AML-193 (cell line): Measurements from ENCODE around the gene FYB2.
"Not testable (repeated sequence)": the region's sequence is repeated elsewhere in the genome, so short reads cannot be mapped to it uniquely, and the experiment has no call there.

Experiments used
- DNase-seq, 2 experiments: peaks; one replicate each; lab custom pipeline; 2025; lab: John Stamatoyannopoulos, UW

The FYB2 gene

GRCh38 chr1:56790036-56790435, 29.2 kb downstream of the FYB2 start:
- no peak for DNase-seq

GRCh38 chr1:56788588-56788987, 30.6 kb downstream of the FYB2 start:
- DNase-seq, result no peak

- DNase-seq, result no peak
Observed at GRCh38 chr1:56788102-56788501, 31.1 kb downstream of the FYB2 start.

GRCh38 chr1:56787330-56787729, 31.9 kb downstream of the FYB2 start:
- DNase-seq, result no peak

- no peak for DNase-seq
Observed at GRCh38 chr1:56782773-56783172, 36.4 kb downstream of the FYB2 start.

GRCh38 chr1:56780826-56781225, 38.4 kb downstream of the FYB2 start:
- DNase-seq, result no peak

DNA sequence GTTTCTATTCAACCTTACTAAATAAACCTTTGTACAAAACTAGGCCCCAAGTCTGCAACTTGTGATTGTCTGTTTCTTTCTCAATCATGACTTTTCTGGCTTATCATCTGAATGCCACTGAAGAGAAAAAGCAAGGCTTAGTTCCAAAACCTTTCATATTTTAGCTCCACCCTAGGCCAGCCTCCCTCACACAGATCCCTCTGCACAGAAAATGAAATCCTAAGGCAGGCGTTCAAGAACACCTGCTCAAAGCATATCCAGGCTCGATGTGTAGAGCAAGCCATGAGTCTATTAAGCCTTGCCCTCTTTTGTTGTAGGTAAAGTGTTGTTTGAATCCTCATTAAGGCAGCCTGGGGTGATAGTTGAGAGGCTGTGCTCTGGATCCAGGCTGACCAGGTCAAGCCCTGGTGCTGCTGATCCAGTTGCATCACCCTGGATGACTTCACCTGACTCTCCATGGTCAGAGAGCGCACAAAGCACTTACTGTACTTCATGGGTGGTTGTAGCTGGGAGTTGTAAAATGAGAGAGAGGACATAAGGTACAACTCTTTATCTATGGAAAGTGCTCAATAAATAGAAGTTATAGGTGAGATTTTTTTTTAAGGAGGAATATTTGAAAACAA, 39.0 kb downstream of the FYB2 start:
- DNase-seq, result no peak

- DNase-seq, result no peak
Observed at GRCh38 chr1:56777972-56778371, 41.2 kb downstream of the FYB2 start.

DNA sequence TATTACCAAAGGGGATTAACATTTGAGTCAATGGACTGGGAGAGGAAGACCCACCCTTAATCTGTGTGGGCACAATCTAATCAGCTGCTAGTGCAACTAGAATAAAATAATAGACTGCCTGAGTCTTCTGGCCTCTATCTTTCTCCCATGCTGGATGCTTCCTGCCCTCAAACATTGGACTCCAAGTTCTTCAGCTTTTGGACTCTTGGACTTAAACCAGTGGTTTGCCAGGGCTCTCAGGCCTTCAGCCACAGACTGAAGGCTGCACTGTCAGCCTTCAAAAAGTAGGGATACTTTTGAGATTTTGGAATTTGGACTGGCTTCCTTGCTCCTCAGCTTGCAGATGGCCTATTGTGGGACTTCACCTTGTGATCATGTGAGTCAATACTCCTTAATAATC, 44.5 kb downstream of the FYB2 start:
- not testable (repeated sequence) for DNase-seq

- DNase-seq, result peak in 1 of 2 experiments; percentile 27
Observed at GRCh38 chr1:56774067-56774609, 45.1 kb downstream of the FYB2 start.

DNA sequence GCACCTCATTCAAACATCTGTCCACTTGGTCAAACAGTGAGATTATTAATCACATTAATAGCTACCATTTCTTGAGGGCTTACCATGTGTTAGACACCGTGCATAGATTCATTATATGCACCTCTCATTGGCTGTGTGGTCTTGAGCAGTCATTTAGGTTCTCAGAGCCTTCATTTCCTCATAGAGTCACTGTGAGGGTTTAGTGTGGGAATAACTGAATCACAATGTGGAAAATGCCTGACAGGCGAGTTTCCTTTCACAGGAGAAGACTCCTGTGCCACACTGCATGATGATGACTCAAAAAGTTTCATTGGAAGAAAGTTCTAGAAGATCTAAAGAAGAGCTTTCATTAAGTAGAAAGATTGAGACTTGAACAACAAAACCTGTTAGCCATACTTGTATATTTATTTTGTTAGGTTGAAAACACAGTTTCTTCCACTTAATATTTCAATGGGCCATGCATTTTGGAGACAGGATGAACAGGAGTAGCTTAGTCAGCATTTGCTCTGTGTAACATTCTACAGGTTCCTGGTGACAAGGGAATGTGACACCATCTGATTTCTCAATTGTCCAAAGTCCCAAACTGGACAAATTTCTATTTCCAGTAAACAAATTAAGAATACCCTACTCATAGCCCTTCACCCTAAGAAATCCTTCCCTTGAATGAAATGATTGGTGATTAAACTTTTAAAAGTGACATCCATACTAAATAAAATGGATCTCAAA, 45.7 kb downstream of the FYB2 start:
- no peak for DNase-seq

DNA sequence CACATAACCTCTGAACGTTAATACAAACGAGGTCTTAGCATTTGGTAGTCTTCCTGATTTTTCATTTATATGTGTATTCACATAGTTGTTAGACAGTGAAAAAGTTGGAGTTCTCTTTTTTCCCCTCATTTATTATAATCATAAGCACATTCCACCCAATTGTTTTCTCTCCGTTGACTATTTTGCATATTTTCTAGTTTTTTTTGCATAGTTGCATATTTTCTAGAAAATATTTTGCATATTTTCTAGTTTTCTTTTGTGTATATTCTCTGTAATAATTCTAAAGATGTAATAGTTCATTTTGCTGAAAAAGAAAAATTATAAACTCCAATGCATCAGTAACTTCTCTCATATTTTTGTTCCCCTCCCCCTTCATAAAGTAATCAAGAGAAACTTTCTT, 47.5 kb downstream of the FYB2 start:
- DNase-seq, result no peak

- no peak for DNase-seq
Observed at GRCh38 chr1:56758794-56759193, 60.4 kb downstream of the FYB2 start.

GRCh38 chr1:56758135-56758534, 61.1 kb downstream of the FYB2 start:
- no peak for DNase-seq

- DNase-seq, result no peak
Observed at GRCh38 chr1:56755911-56756310, 63.3 kb downstream of the FYB2 start.

- no peak for DNase-seq
Observed at GRCh38 chr1:56754708-56755479, 64.3 kb downstream of the FYB2 start.

- no peak for DNase-seq
Observed at GRCh38 chr1:56745231-56745630, 74.0 kb downstream of the FYB2 start.

DNA sequence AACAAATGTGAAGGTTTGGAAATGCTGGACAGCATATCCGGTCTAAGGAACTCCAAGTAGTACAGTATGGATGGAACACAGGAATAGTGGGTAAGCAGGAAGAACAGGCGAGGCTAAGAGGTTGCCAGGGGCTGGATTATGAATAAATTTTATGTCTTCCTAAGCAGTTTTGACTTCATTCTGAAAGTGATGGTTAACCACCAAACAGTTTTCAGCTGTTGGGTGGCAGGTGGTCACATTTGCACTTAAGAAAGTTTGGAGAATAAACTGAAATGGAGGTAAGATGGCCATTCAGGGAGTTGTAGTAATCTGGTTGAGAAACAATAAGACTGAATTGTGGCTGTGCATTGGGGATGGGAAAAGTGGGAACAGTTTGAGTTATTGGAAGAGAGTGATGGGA, 90.2 kb downstream of the FYB2 start:
- no peak for DNase-seq

GRCh38 chr1:56726706-56727105, 92.5 kb downstream of the FYB2 start:
- DNase-seq, result no peak

DNA sequence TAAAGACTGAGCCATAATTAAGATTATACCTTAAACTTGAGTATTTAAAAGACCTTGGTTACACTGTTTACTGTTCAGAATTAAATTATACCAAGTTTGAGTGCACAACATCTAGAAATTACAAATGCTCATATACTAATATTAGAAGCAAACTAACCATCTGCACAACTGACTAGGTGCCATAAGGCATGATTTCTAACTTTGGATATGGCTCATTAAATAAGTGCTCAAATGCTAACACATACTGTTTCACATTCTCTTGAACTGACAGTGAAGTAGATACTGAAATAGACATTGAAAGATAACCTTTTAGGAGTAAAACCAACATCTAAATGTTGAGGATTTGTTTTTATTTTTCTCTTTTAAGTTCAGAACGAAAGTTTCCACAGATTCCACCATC, 100.0 kb downstream of the FYB2 start:
- DNase-seq, result no peak

- no peak for DNase-seq
Observed at GRCh38 chr1:56715156-56715555, 104.0 kb downstream of the FYB2 start.

GRCh38 chr1:56713112-56713511, 106.1 kb downstream of the FYB2 start:
- no peak for DNase-seq

DNA sequence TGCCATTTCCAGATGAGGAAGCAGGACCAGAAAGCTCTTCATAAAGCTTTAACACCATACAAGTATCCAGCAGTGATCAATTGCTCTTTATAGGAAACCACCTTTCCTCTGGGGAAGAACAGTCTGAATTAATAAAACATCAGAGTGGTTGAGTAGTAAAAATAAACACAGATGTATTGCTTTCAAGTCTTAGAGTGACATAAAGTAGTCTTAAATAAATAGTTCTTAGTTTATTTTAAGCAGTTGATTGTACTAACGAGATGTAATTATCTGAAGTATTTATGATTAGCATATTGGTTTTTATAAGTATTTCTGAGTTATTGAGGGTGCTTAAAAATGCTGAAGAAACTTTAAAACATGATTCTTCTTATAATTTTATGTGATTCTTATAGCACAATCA, 107.1 kb downstream of the FYB2 start:
- no peak for DNase-seq
